HG03432 (cell line): ENCODE data around the gene KIF6.

Source experiments
- ATAC-seq: cut with Tn5 transposase; IDR thresholded peaks from one replicate; pipeline ENCODE4 v1.9.1; 2021; ENCODE audit warnings: mild to moderate bottlenecking, moderate library complexity; ENCODE audit not compliant: unreplicated experiment

KIF6 gene

GRCh38 chr6:39360378-39360777, 364.8 kb downstream of the KIF6 start:
- no peak for ATAC-seq

- no peak for ATAC-seq
These were observed 367.1 kb downstream of the KIF6 start for GRCh38 chr6:39357998-39358686.

DNA sequence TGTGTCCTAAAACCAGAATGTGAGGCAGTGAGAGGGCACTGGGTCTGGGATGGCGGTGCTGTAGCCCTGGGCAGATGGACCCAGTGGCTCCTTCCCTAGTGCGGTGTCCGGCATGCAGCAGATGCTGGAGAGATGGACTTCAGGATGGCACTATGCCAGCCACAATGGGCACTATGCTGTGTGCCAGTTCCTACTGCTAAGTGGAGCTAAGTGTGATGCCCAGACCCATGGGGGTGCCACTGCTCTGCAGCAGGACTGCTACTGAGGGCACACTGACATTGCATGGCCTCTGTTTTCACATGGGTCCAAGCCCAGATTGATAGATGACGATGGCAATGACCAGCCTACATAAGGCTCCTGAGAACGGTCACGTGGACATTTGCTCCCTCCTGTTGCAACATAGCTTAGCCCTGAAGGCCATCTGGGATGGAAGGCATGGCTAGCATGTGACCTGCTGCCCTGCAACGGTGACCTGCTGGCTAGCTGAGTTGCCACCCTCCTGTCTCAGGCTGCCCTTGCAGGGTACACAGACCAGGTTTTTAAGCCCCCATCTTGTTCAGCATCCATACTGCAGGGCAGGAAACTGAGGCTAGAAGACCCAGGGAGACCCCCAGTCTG, 371.4 kb downstream of the KIF6 start:
- no peak for ATAC-seq

- ATAC-seq: no peak
These were observed 374.3 kb downstream of the KIF6 start for GRCh38 chr6:39350723-39351505.

GRCh38 chr6:39348740-39349139, 376.5 kb downstream of the KIF6 start:
- no peak for ATAC-seq

GRCh38 chr6:39347906-39348585, 377.2 kb downstream of the KIF6 start:
- ATAC-seq: peak; percentile 57

DNA sequence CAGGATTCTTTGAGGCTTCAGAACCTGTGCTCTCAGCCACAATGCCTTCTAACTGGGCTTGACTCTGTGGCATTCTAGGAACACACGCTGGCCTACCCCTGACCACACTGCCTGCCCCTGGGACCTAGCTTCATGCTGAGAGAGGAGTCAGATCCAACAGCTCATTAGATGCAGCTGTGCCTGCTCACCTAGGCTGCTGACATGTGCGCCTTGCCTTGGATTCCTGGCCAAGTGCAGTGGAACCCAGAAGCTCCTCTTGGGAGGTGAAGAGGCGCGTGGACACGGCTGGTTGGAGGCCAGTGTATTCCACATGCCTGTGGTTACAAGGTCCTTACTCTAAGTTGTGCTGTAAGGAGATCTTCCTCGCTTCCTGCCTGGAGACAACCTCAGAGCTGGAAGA, 378.0 kb downstream of the KIF6 start:
- ATAC-seq: no peak

GRCh38 chr6:39344821-39345280, 380.4 kb downstream of the KIF6 start:
- no peak for ATAC-seq

DNA sequence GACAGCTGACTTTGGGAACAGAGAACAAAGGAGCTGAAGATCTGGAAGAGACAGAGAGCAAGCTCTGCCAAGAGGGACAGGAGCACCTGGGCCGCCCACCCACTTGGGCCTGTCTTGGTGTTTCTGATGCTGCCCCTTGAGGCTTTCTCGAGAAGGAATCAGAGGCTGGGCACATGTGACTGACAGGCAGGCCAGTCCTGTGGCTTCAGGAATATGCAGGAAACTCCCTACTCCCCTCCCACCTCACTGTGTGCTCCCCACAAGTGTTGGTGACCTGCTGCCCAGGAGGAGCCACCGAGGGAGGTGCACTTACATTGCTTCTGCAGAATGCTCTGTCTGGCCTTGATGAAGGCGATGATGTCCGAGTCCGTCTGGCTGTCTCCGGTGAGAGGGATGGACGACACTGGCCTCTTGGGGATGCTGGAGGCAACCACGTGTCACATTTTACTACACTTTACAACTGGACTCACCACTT, 381.8 kb downstream of the KIF6 start:
- ATAC-seq: no peak

DNA sequence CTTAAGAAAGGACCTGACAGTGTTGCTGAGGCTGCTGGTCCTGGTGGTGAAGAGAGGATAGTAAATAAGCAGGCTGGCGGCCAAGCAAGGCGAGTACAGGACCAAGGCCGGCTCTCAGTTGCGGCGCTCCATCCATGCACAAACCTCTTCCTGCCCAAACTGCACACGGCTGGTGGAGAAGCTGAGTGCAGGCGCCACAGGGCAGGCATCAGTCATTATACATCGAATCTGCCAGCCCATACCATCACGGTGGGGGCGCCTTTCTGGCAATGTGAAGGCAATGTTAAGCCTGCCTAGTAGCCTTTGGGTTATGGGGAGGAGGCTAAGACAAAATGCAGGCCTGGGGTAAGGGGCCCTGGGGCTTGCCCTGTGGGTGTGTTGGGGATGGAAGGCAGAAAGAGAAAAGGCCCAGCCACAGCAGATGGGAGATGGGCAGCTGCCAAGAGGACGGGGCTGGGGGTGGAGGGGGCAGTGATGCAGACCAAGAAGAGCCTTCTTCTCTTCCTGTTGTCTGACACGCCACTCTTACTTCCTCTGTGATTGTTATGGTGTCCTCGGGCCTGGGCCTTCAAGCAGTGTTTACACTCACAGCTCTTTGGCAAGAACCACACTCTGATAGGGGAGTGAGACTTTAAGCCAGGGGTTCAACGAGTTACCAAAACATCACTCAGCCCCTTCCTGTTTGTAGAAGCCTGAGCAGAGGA, 382.4 kb downstream of the KIF6 start:
- no peak for ATAC-seq

DNA sequence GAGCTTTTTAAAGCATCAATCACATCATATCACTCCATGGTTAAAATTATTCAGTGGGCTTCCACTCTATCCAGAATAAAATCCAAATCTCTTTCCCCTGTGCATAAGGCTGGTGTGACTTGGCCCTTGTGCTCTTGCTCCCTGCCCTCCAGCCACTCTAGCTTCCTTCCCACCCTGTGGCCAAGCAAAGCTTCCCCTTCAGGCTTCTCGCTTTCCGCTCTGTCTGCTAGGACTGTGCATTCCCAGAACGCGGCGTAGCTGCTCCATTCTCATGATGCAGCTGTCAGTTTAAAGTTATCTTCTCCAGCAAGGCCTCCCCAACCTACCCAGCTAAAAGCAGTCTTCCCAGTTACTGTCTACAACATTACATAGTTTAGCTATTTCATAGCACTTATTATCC, 383.3 kb downstream of the KIF6 start:
- no peak for ATAC-seq

DNA sequence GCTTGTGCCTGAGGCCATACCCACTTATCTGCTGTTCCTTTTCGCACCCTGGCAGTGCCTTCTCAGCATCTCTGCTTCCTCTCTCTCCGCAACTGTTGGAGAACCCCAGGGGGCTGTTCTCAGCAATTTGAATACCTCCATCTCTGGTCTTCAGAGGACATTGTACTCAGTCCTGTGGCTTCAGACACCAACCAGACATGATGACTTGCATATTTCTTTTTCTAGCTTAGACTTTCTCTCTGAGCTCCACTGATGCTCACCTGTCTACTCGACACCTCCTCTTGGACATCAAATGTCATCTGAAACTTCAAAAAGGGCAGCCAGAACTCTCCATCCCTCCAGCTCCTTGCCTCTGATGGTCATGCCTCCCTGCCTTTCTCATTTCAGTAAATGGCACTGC, 383.9 kb downstream of the KIF6 start:
- no peak for ATAC-seq

DNA sequence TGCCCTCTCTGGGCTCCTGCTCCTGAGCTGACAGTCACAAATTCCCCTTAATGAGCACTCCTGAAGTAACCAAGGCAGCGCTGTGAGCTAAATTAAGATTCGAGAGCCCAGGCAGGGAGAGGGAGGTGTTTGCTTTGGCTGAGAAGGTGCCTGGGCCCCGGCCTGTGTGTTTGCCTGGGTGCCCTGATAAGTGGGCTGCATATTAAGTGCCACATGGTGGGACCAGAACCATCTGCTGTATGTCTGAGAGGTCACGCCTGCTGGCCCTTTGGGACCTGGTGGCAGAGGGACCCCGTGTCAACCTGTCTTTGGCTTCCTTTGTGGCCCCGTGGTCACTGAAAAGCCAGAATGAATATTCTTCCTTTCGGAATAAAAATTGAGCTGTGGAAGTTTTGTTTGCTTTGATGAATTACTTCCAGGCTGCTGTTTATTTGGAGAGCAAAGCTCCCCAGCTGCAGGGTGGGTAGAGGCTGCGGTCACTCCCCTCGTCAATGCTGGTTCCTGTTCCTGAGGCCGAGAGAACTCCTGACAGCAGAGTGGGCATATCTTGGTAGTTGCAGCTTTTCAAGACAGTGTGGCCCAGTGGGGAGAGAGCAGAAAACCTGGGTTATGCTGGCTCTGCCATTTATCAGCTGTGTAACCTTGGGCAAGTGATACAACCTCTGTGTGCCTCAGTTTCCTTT, 385.2 kb downstream of the KIF6 start:
- no peak for ATAC-seq

DNA sequence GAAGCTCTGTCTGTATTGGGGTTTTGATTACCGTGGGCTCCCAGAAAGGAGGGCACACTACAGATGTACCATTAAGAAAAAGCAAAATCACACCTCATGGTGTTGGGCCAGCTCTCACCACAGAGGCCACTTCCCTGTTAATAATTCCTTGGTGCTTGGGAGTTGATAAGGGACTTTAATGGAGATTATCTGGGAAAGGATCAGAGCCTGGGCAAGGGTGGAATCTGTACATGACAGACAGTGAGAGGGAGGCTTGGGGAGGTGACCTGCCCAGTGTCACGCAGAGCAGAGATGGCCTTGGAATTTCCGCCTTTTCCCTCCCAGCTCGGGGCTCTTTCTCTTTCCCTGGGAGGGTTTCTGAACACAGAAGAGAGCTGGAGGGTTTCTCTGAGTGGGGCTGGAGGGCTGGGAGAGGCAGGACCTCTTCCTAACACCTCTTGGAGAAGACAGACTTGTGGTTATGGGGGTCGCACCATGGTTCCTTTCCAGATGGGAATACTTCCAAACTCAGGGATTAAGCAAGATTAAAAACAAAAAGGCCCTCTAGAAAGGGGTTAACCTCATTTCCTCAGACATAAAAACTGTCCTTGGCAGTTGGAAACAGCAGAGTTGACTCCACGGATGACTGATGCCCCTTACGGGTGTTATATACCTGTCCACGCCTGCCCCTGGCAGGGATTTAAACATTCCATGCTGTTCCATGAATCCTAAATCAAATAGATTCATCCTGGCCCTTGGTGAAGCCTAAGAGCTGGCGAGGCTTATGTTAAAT, 385.9 kb downstream of the KIF6 start:
- no peak for ATAC-seq

DNA sequence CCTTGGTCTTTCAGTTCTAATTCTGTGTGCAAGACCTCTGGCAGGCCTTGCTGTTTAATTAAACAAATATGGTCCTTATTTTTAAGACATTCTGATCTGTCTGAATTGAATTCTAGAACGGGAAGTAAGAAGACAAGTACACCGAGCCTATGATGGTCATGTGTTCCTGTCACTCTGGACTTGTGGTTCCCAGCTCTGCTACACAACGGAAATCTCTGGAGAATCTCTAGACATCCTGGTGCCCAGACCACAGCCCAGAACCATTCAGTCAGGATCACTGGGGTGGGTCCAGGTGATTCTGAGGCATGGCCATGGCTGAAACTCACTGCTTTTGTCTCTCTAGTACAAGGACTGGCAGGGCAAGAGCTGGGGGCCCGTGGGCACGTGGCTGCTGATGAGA, 386.8 kb downstream of the KIF6 start:
- no peak for ATAC-seq

- ATAC-seq: peak; percentile 47
These were observed 389.2 kb downstream of the KIF6 start for GRCh38 chr6:39335780-39336545.

DNA sequence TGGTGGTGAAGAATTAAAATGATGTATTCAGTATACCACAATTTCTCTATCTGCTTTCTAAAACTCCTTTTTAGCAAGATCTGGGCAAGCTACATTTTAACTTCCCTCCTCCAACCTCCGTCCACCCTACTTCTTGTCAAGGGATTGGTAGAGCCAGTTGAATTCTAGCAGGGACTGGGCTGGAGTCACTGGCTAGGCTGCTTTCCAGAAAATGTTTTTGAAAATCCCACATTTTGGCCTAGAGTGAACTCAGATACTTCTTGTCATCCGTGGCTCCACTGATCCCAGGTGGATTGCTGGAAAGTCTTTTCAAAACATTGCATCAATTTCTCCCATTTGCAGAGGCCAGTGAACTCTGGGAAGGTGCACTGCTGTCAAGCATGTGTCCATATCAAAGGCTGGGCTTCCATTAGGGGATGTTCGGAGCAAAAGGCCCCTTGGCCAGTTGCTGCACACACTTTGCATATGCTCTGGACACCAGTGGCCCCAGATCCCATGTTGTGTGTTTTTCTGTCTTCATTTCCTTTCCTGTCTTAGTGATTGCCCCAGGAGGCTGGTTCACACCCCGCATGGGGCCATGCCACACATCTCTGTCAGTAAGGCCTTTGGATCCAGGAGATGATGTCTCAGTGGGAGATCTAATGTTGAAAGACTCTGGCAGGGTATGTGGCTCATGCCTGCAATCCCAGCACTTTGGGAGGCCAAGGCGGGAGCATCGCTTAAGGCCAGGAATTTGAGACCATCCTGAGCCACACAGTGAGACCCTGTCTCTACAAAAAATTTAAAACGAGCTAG, 391.4 kb downstream of the KIF6 start:
- no peak for ATAC-seq

DNA sequence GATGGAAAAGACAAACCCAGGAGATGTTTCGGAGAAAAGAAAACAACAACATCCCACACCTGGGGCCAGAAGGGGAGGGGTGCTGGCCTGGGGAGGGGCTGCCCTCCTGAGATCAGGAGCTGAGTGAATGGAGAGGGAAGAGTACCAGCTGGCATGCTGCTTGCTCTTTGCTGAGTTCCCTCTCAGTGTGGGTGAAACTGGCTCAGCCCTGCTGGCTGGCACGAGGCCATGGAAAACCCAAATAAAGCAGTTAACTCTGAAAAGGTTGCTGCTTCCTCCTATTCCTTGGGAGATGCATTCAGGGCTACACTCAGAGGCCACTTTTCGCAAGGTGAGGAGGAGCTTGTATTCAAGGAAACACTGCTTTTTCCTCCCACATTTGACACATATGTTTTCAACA, 394.7 kb downstream of the KIF6 start:
- ATAC-seq: no peak
